Skeletal muscle tissue (tissue), 4 donors: ENCODE data around the gene NUP85. TPM values are rescaled to one million over a fixed set of nuclear protein-coding genes. Genes with fewer than 3 reads are reported as not detected.
A peak's percentile ranks its signal among the peaks of the same experiment; 100 is the strongest.

ENCODE experiments used
- H3K27ac ChIP-seq: one replicate; pipeline ENCODE4 v1.7.0; 2013; ENCODE audit warnings: mild to moderate bottlenecking, low read depth, low read length, inconsistent platforms
- H3K27me3 ChIP-seq, 3 donors: one replicate each; pipeline ENCODE4 v1.7.0; 2013; ENCODE audit warnings: low read length in 3 of 3; ENCODE audit not compliant: control insufficient read depth in 3 of 3, insufficient read depth in 3 of 3
- H3K36me3 ChIP-seq, 3 donors: one replicate each; pipeline ENCODE4 v1.7.0; 2013; ENCODE audit warnings: low read length in 3 of 3; ENCODE audit not compliant: control insufficient read depth in 3 of 3, insufficient read depth in 3 of 3
- H3K4me1 ChIP-seq, 3 donors: one replicate each; pipeline ENCODE4 v1.7.0; 2013; ENCODE audit warnings: low read length in 3 of 3, mild to moderate bottlenecking in 3 of 3; ENCODE audit not compliant: control insufficient read depth in 3 of 3, insufficient read depth in 3 of 3
- H3K4me3 ChIP-seq, 3 donors: one replicate each; pipeline ENCODE4 v1.7.0; 2013; ENCODE audit warnings: low read length in 3 of 3
- H3K9ac ChIP-seq, 3 donors: one replicate each; pipeline ENCODE4 v1.7.0; 2013; ENCODE audit warnings: low read length in 3 of 3, mild to moderate bottlenecking in 3 of 3, moderate library complexity in 2 of 3, low read depth in 1 of 3
- H3K9me3 ChIP-seq, 3 donors: one replicate each; pipeline ENCODE4 v1.7.0; 2013; ENCODE audit warnings: low read length in 3 of 3; ENCODE audit not compliant: control insufficient read depth in 3 of 3
- total RNA-seq: library from RNA; depleted of rRNA; stranded (reverse); fragments of >200 nt; gene quantifications from one replicate; pipeline ENCODE4 v1.2.3, GENCODE V29; 2014
- donor health status: Osteomylitis.

Gene NUP85
- total RNA-seq, 1 donor from 2014 or later = 22.4 TPM

GRCh38 chr17:75239214-75239613 is 33.7 kb downstream of the NUP85 start:
- Histone ChIP-seq H3K36me3 (peaks cover 84 to 89% (median 88%) of the 10 kb centered on the region in 3 donors), H3K27ac (no peak overlapping the region), H3K4me1 (peaks cover 12 to 40% (median 27%) of the 10 kb centered on the region in 3 donors)

GRCh38 chr17:75239778-75240393 is 34.4 kb downstream of the NUP85 start:
- Histone ChIP-seq H3K36me3 (peaks cover 82 to 89% (median 86%) of the 10 kb centered on the region in 3 donors), H3K4me3 (no peak overlapping the region), H3K4me1 (peaks cover 12 to 45% (median 27%) of the 10 kb centered on the region in 3 donors), H3K27me3 (no peaks in the 10 kb centered on the region), H3K9ac (no peak overlapping the region), H3K27ac (no peak overlapping the region), H3K9me3 (no peaks in the 10 kb centered on the region)

More at GRCh38 chr17:75239214-75239613, 33.7 kb downstream of the NUP85 start:
- no peaks in the 10 kb centered on the region for H3K9me3 ChIP-seq
- no peak overlapping the region for H3K9ac ChIP-seq
- no peak overlapping the region for H3K4me3 ChIP-seq
- H3K27me3 ChIP-seq = no peaks in the 10 kb centered on the region

GRCh38 chr17:75240394-75241142 is 35.1 kb downstream of the NUP85 start:
- Histone ChIP-seq H3K4me1 (peaks cover 12 to 45% (median 27%) of the 10 kb centered on the region in 3 donors), H3K27ac (no peak overlapping the region), H3K9ac (peak overlapping the region in 1 of 3 donors; percentile 50), H3K9me3 (no peaks in the 10 kb centered on the region), H3K36me3 (peaks cover 82 to 89% (median 85%) of the 10 kb centered on the region in 3 donors), H3K27me3 (no peaks in the 10 kb centered on the region), H3K4me3 (no peak overlapping the region)

GRCh38 chr17:75241143-75241430 is 35.6 kb downstream of the NUP85 start:
- Histone ChIP-seq H3K9me3 (no peaks in the 10 kb centered on the region), H3K27me3 (no peaks in the 10 kb centered on the region), H3K36me3 (peaks cover 86 to 90% (median 87%) of the 10 kb centered on the region in 3 donors), H3K4me1 (peaks cover 12 to 45% (median 27%) of the 10 kb centered on the region in 3 donors), H3K9ac (peak overlapping the region in 1 of 3 donors; percentile 50), H3K27ac (no peak overlapping the region), H3K4me3 (no peak overlapping the region)

GRCh38 chr17:75241502-75241901 is 36.0 kb downstream of the NUP85 start:
- Histone ChIP-seq H3K9ac (peak overlapping the region in 1 of 3 donors; percentile 50), H3K4me3 (no peak overlapping the region), H3K27me3 (no peaks in the 10 kb centered on the region), H3K36me3 (peaks cover 87 to 90% (median 88%) of the 10 kb centered on the region in 3 donors), H3K4me1 (peaks cover 12 to 45% (median 27%) of the 10 kb centered on the region in 3 donors), H3K27ac (peak overlapping the region; percentile 28), H3K9me3 (no peaks in the 10 kb centered on the region)

- Histone ChIP-seq H3K36me3 (peaks cover 83 to 85% (median 85%) of the 10 kb centered on the region in 3 donors), H3K9me3 (no peaks in the 10 kb centered on the region), H3K27me3 (no peaks in the 10 kb centered on the region), H3K4me1 (peaks cover 12 to 44% (median 27%) of the 10 kb centered on the region in 3 donors), H3K27ac (peak overlapping the region; percentile 28), H3K9ac (peak overlapping the region in 1 of 3 donors; percentile 50), H3K4me3 (no peak overlapping the region)
These were observed 36.5 kb downstream of the NUP85 start for GRCh38 chr17:75241996-75242460.

- Histone ChIP-seq H3K4me1 (peaks cover 12 to 39% (median 25%) of the 10 kb centered on the region in 3 donors), H3K27me3 (no peaks in the 10 kb centered on the region), H3K4me3 (no peak overlapping the region), H3K27ac (peak overlapping the region; percentile 28), H3K9me3 (no peaks in the 10 kb centered on the region), H3K9ac (peak overlapping the region in 1 of 3 donors; percentile 25), H3K36me3 (peaks cover 77 to 81% (median 79%) of the 10 kb centered on the region in 3 donors)
These were observed 37.1 kb downstream of the NUP85 start for GRCh38 chr17:75242461-75243042.

GRCh38 chr17:75244133-75244866 is 38.8 kb downstream of the NUP85 start:
- H3K9ac ChIP-seq = no peak overlapping the region
- H3K9me3 ChIP-seq = no peaks in the 10 kb centered on the region
- no peak overlapping the region for H3K4me3 ChIP-seq
- peaks cover 12 to 38% (median 19%) of the 10 kb centered on the region in 3 donors for H3K4me1 ChIP-seq
- H3K36me3 ChIP-seq = peaks cover 62 to 67% (median 65%) of the 10 kb centered on the region in 3 donors
- no peak overlapping the region for H3K27ac ChIP-seq
- H3K27me3 ChIP-seq = no peaks in the 10 kb centered on the region

GRCh38 chr17:75245011-75245410 is 39.5 kb downstream of the NUP85 start:
- peaks cover 17 to 45% (median 26%) of the 10 kb centered on the region in 3 donors for H3K4me1 ChIP-seq
- no peak overlapping the region for H3K9ac ChIP-seq
- H3K4me3 ChIP-seq = no peak overlapping the region
- no peaks in the 10 kb centered on the region for H3K9me3 ChIP-seq
- H3K27ac ChIP-seq = no peak overlapping the region
- H3K27me3 ChIP-seq = no peaks in the 10 kb centered on the region
- H3K36me3 ChIP-seq = peaks cover 60 to 64% (median 61%) of the 10 kb centered on the region in 3 donors
